G401 (cell line): Measurements from ENCODE around the gene C12orf76. TPM values are rescaled to one million over a fixed set of nuclear protein-coding genes. Genes with fewer than 3 reads are reported as not detected.
A peak's percentile ranks its signal among the peaks of the same experiment; 100 is the strongest.

Experiments
- DNase-seq: peaks from one replicate; pipeline ENCODE4 v3.0.0-alpha.2; 2015; ENCODE audit warnings: low spot score
- in situ Hi-C: cut with HindIII; loops from 2 replicates; pipeline ENCODE4 v1.10.0; 2016; ENCODE audit warnings: low sequenced_read_pairs, mixed read lengths
- total RNA-seq: library from RNA; depleted of rRNA; stranded (reverse); fragments of >200 nt; shearing (Covaris generic); gene quantifications from 2 replicates; pipeline ENCODE4 v1.2.3, GENCODE V29; 2014; rRNA removed

The C12orf76 gene
- total RNA-seq, 1 experiment from 2014 or later, result 17.3 TPM

GRCh38 chr12:109999649-109999971 is 48.7 kb downstream of the C12orf76 start:
- no peak for DNase-seq
- in situ Hi-C loops, result no loop called here

GRCh38 chr12:109998904-109999648 is 49.2 kb downstream of the C12orf76 start, which contains the start of gene ANKRD13A:
Gene ANKRD13A (plus strand): TSS chr12:109999430. CDS start chr12:109999689, 259 bp downstream.
- DNase-seq, result peak; percentile 96
- in situ Hi-C loops, result no loop called here

GRCh38 chr12:109998241-109998903 is 50.0 kb downstream of the C12orf76 start:
- DNase-seq, result peak; percentile 22
- in situ Hi-C loops, result no loop called here

GRCh38 chr12:109997393-109997792 is 50.9 kb downstream of the C12orf76 start:
- in situ Hi-C loops, result no loop called here
- DNase-seq, result no peak

GRCh38 chr12:109996483-109996853 is 51.9 kb downstream of the C12orf76 start:
- in situ Hi-C loops, result no loop called here
- no peak for DNase-seq

GRCh38 chr12:109995686-109996482 is 52.4 kb downstream of the C12orf76 start, which contains the start of gene GIT2:
Gene GIT2 (minus strand): TSS chr12:109996368. CDS start chr12:109996224, 144 bp downstream.
- in situ Hi-C loops, result no loop called here

GRCh38 chr12:109995361-109995685 is 53.0 kb downstream of the C12orf76 start:
- in situ Hi-C loops, result no loop called here
- DNase-seq, result peak; percentile 37

More at GRCh38 chr12:109995686-109996482, 52.4 kb downstream of the C12orf76 start, which contains the start of gene GIT2:
- peak; percentile 94 for DNase-seq

GRCh38 chr12:109994401-109995175 is 53.7 kb downstream of the C12orf76 start:
- in situ Hi-C loops, result no loop called here
- peak; percentile 17 for DNase-seq

- no peak for DNase-seq
- in situ Hi-C loops, result no loop called here
These were observed 55.2 kb downstream of the C12orf76 start for GRCh38 chr12:109993091-109993490.

GRCh38 chr12:109991586-109991985 is 56.7 kb downstream of the C12orf76 start:
- in situ Hi-C loops, result no loop called here
- peak; percentile 68 for DNase-seq

Other genes starting within 250 kb of the C12orf76 start
- not detected in 2 replicates for gene TRPV4, start 215.1 kb downstream of the C12orf76 start, total RNA-seq
- gene GLTP, start 168.0 kb downstream of the C12orf76 start, total RNA-seq, result 31.0 and 34.9 TPM in 2 replicates
- 12.9 and 38.3 TPM in 2 replicates for gene TCHP, start 148.2 kb downstream of the C12orf76 start, total RNA-seq
- gene GIT2, start 52.2 kb downstream of the C12orf76 start, total RNA-seq, result 11.4 and 21.1 TPM in 2 replicates
- 17.1 and 38.2 TPM in 2 replicates for gene ANKRD13A, start 49.1 kb downstream of the C12orf76 start, total RNA-seq
- gene IFT81, start 75.8 kb upstream of the C12orf76 start, total RNA-seq, result 15.3 and 36.1 TPM in 2 replicates
- 15.1 and 20.3 TPM in 2 replicates for gene ATP2A2, start 232.7 kb upstream of the C12orf76 start, total RNA-seq